Type B pancreatic cell (in vitro differentiated cells): ENCODE results near the gene KRT13. TPM values are rescaled to one million over a fixed set of nuclear protein-coding genes. Genes with fewer than 3 reads are reported as not detected.

ENCODE experiments used
- DNase-seq: peaks from one replicate; pipeline ENCODE4 v3.0.0; 2021; ENCODE audit warnings: mixed read lengths; ENCODE audit not compliant: unreplicated experiment; ENCODE audit errors: extremely low spot score
- H3K27ac Mint-ChIP-seq: 2 replicates; pipeline ENCODE4 v1.8.0; 2021; ENCODE audit warnings: mild to moderate bottlenecking, mixed read lengths
- H3K27me3 Mint-ChIP-seq: 2 replicates; pipeline ENCODE4 v1.8.0; 2021; ENCODE audit warnings: mixed read lengths
- H3K36me3 Mint-ChIP-seq: 2 replicates; pipeline ENCODE4 v1.8.0; 2021; ENCODE audit warnings: mixed read lengths
- H3K4me1 Mint-ChIP-seq: one replicate; pipeline ENCODE4 v1.8.0; 2021; ENCODE audit warnings: mixed read lengths; ENCODE audit not compliant: unreplicated experiment
- H3K4me3 Mint-ChIP-seq: 2 replicates; pipeline ENCODE4 v1.8.0; 2021; ENCODE audit warnings: mild to moderate bottlenecking, mixed read lengths
- H3K9me3 Mint-ChIP-seq: 2 replicates; pipeline ENCODE4 v1.8.0; 2021; ENCODE audit warnings: mixed read lengths
- CTCF ChIP-seq: fragments of 200-600 bp; sonication (generic); conservative IDR thresholded peaks from 2 replicates; pipeline ENCODE4 v1.5.0; 2021; ENCODE audit warnings: antibody characterized with exemption, mild to moderate bottlenecking
- microRNA-seq: library from miRNA; unstranded; fragments of <30 nt; microRNA quantifications from one replicate; pipeline ENCODE4, GENCODE V29; 2020
- total RNA-seq: library from RNA; stranded (reverse); gene quantifications from 2 replicates; pipeline ENCODE4 v1.2.1, GENCODE V29; 2021; ENCODE audit warnings: low replicate concordance

KRT13 gene
- total RNA-seq, 1 donor from 2014 or later: 869 TPM

GRCh38 chr17:41453066-41453465 lies 52.3 kb downstream of the KRT13 start:
- H3K4me1 Mint-ChIP-seq: no peaks in the 10 kb centered on the region
- peaks cover 8% of the 10 kb centered on the region for H3K27me3 Mint-ChIP-seq
- DNase-seq: no peak
- H3K27ac Mint-ChIP-seq: no peak overlapping the region
- H3K36me3 Mint-ChIP-seq: no peaks in the 10 kb centered on the region
- TF ChIP-seq CTCF: no peak
- H3K4me3 Mint-ChIP-seq: no peak overlapping the region
- peaks cover 7% of the 10 kb centered on the region for H3K9me3 Mint-ChIP-seq

- no peak for TF ChIP-seq CTCF
- H3K27ac Mint-ChIP-seq: no peak overlapping the region
- no peaks in the 10 kb centered on the region for H3K36me3 Mint-ChIP-seq
- no peak overlapping the region for H3K4me3 Mint-ChIP-seq
- DNase-seq: no peak
- peaks cover 7% of the 10 kb centered on the region for H3K9me3 Mint-ChIP-seq
- peaks cover 8% of the 10 kb centered on the region for H3K27me3 Mint-ChIP-seq
- no peaks in the 10 kb centered on the region for H3K4me1 Mint-ChIP-seq
Measured at GRCh38 chr17:41452281-41452680, 53.1 kb downstream of the KRT13 start.

GRCh38 chr17:41451154-41451728 lies 54.2 kb downstream of the KRT13 start:
- no peak for TF ChIP-seq CTCF
- Mint-ChIP-seq H3K36me3 (no peaks in the 10 kb centered on the region), H3K4me3 (no peak overlapping the region), H3K4me1 (no peaks in the 10 kb centered on the region), H3K27me3 (peaks cover 8% of the 10 kb centered on the region), H3K9me3 (peaks cover 7% of the 10 kb centered on the region), H3K27ac (no peak overlapping the region)
- DNase-seq: no peak

Small RNAs within 50 kb of the gene (microRNA-seq; reads per million reads assigned to microRNA genes)
- 61.1 reads per million, percentile 57 among the genes with 10 or more reads in this experiment for gene MIR6510

Other genes starting within 250 kb of the KRT13 start
- gene KRTAP9-6, start 240.2 kb downstream of the KRT13 start, total RNA-seq: not detected in 2 replicates
- not detected in 2 replicates for gene KRTAP9-7, start 229.9 kb downstream of the KRT13 start, total RNA-seq
- gene KRTAP29-1, start 202.8 kb downstream of the KRT13 start, total RNA-seq: not detected in 2 replicates
- not detected in 2 replicates for gene KRTAP16-1, start 196.3 kb downstream of the KRT13 start, total RNA-seq
- not detected in 2 replicates for gene KRTAP17-1, start 189.9 kb downstream of the KRT13 start, total RNA-seq
- gene KRT33A, start 154.8 kb downstream of the KRT13 start, total RNA-seq: 0.24 and 1.9 TPM in 2 replicates
- not detected in 2 replicates for gene KRT33B, start 135.8 kb downstream of the KRT13 start, total RNA-seq
- gene KRT34, start 123.3 kb downstream of the KRT13 start, total RNA-seq: not detected in 2 replicates
- 0.79 TPM in 1 of 2 replicates, not detected in the other for gene KRT31, start 108.0 kb downstream of the KRT13 start, total RNA-seq
- gene KRT37, start 81.0 kb downstream of the KRT13 start, total RNA-seq: not detected in 2 replicates
- gene KRT38, start 64.6 kb downstream of the KRT13 start, total RNA-seq: not detected in 2 replicates
- gene KRT32, start 38.2 kb downstream of the KRT13 start, total RNA-seq: 0.17 and 0.83 TPM in 2 replicates
- gene KRT35, start 24.5 kb downstream of the KRT13 start, total RNA-seq: not detected in 2 replicates
- 0.17 and 0.83 TPM in 2 replicates for gene KRT36, start 15.7 kb downstream of the KRT13 start, total RNA-seq
- gene KRT15, start 13.3 kb upstream of the KRT13 start, total RNA-seq: 208 and 840 TPM in 2 replicates
- gene KRT19, start 22.7 kb upstream of the KRT13 start, total RNA-seq: 750 and 2,036 TPM in 2 replicates
- gene KRT9, start 66.4 kb upstream of the KRT13 start, total RNA-seq: 0.85 and 7.4 TPM in 2 replicates
- gene KRT14, start 81.3 kb upstream of the KRT13 start, total RNA-seq: 0.19 and 0.64 TPM in 2 replicates
- 1.5 and 9.2 TPM in 2 replicates for gene KRT16, start 107.2 kb upstream of the KRT13 start, total RNA-seq
- gene KRT17, start 119.0 kb upstream of the KRT13 start, total RNA-seq: 512 and 3,327 TPM in 2 replicates
- gene EIF1, start 183.3 kb upstream of the KRT13 start, total RNA-seq: 677 and 972 TPM in 2 replicates
- gene GAST, start 206.7 kb upstream of the KRT13 start, total RNA-seq: 119 and 193 TPM in 2 replicates
- 4.3 and 11.6 TPM in 2 replicates for gene HAP1, start 229.0 kb upstream of the KRT13 start, total RNA-seq